HG02981 (cell line): Measurements from ENCODE around the gene MAST4.

Source experiments
- ATAC-seq: cut with Tn5 transposase; IDR thresholded peaks from one replicate; pipeline ENCODE4 v1.9.1; 2021; ENCODE audit warnings: mild to moderate bottlenecking, moderate library complexity; ENCODE audit not compliant: unreplicated experiment

Gene MAST4

GRCh38 chr5:66894480-66895240 lies 298.5 kb downstream of the MAST4 start:
- ATAC-seq, result no peak

GRCh38 chr5:66896171-66896570 lies 300.0 kb downstream of the MAST4 start:
- ATAC-seq, result no peak

- ATAC-seq, result no peak
Observed at GRCh38 chr5:66897356-66897755, 301.2 kb downstream of the MAST4 start.

- ATAC-seq, result no peak
Observed at GRCh38 chr5:66898241-66898995, 302.2 kb downstream of the MAST4 start.

- no peak for ATAC-seq
Observed at GRCh38 chr5:66903218-66903617, 307.0 kb downstream of the MAST4 start.

- ATAC-seq, result no peak
Observed at GRCh38 chr5:66903709-66904108, 307.5 kb downstream of the MAST4 start.

- no peak for ATAC-seq
Observed at GRCh38 chr5:66904189-66904588, 308.0 kb downstream of the MAST4 start.

GRCh38 chr5:66906021-66906420 lies 309.8 kb downstream of the MAST4 start:
- ATAC-seq, result no peak

GRCh38 chr5:66908230-66908629 lies 312.0 kb downstream of the MAST4 start:
- no peak for ATAC-seq

GRCh38 chr5:66909364-66909763 lies 313.2 kb downstream of the MAST4 start:
- ATAC-seq, result no peak

GRCh38 chr5:66912787-66913186 lies 316.6 kb downstream of the MAST4 start:
- no peak for ATAC-seq

GRCh38 chr5:66915531-66915930 lies 319.3 kb downstream of the MAST4 start:
- ATAC-seq, result no peak

- no peak for ATAC-seq
Observed at GRCh38 chr5:66922881-66923280, 326.7 kb downstream of the MAST4 start.

- no peak for ATAC-seq
Observed at GRCh38 chr5:66923457-66923856, 327.3 kb downstream of the MAST4 start.

- ATAC-seq, result no peak
Observed at GRCh38 chr5:66923922-66924321, 327.7 kb downstream of the MAST4 start.

- no peak for ATAC-seq
Observed at GRCh38 chr5:66927140-66927539, 330.9 kb downstream of the MAST4 start.

- no peak for ATAC-seq
Observed at GRCh38 chr5:66929281-66929680, 333.1 kb downstream of the MAST4 start.

- ATAC-seq, result no peak
Observed at GRCh38 chr5:66929995-66930394, 333.8 kb downstream of the MAST4 start.

GRCh38 chr5:66931651-66932050 lies 335.5 kb downstream of the MAST4 start:
- ATAC-seq, result no peak

- no peak for ATAC-seq
Observed at GRCh38 chr5:66932457-66932856, 336.3 kb downstream of the MAST4 start.

GRCh38 chr5:66933066-66933465 lies 336.9 kb downstream of the MAST4 start:
- ATAC-seq, result no peak

GRCh38 chr5:66939094-66939493 lies 342.9 kb downstream of the MAST4 start:
- ATAC-seq, result no peak
